Thymus (tissue), 11 donors: Measurements from ENCODE around the gene ANKRD11. TPM values are rescaled to one million over a fixed set of nuclear protein-coding genes. Genes with fewer than 3 reads are reported as not detected.

Source experiments
- DNase-seq, 9 donors: peaks; one replicate each; pipeline ENCODE4 v3.0.0-alpha.2; 2013; ENCODE audit warnings: low spot score in 9 of 9, low read depth in 6 of 9, missing footprints in 1 of 9
- H3K27ac ChIP-seq, 2 donors: one replicate each; pipeline ENCODE4 v1.5.1; 2013; ENCODE audit warnings: control low read depth in 1 of 2, low read depth in 1 of 2, low read length in 1 of 2, mild to moderate bottlenecking in 1 of 2, moderate library complexity in 1 of 2
- H3K27me3 ChIP-seq, 2 donors: one replicate each; pipeline ENCODE4 v1.5.1; 2013; ENCODE audit warnings: low read length in 1 of 2; ENCODE audit not compliant: control insufficient read depth in 2 of 2, insufficient read depth in 1 of 2
- H3K36me3 ChIP-seq, 2 donors: one replicate each; pipeline ENCODE4 v1.5.1; 2013; ENCODE audit warnings: low read length in 1 of 2, mild to moderate bottlenecking in 1 of 2, moderate library complexity in 1 of 2; ENCODE audit not compliant: control insufficient read depth in 2 of 2, insufficient read depth in 2 of 2
- H3K4me1 ChIP-seq, 2 donors: one replicate each; pipeline ENCODE4 v1.5.1; 2013; ENCODE audit warnings: low read length in 2 of 2; ENCODE audit not compliant: control insufficient read depth in 2 of 2, insufficient read depth in 2 of 2
- H3K4me3 ChIP-seq, 2 donors: one replicate each; pipeline ENCODE4 v1.5.1; 2013; ENCODE audit warnings: low read length in 2 of 2, control low read depth in 1 of 2, mild to moderate bottlenecking in 1 of 2
- H3K9me3 ChIP-seq, 2 donors: one replicate each; pipeline ENCODE4 v1.5.1; 2013; ENCODE audit warnings: low read length in 1 of 2, mild to moderate bottlenecking in 1 of 2; ENCODE audit not compliant: control insufficient read depth in 2 of 2, insufficient read depth in 1 of 2
- WGBS: extraction: QIAGEN DNeasy Blood & Tissue Kit; methylation state at CpG from one replicate; pipeline ENCODE4 v1.1.7; 2013; 5-methylcytosine and 5-hydroxymethylcytosine counted together
- polyA plus RNA-seq: library from polyadenylated mRNA; stranded (reverse); fragments of 200-250 nt; gene quantifications from one replicate; pipeline ENCODE4 v1.2.3, GENCODE V29; 2013
- total RNA-seq: library from RNA; stranded (reverse); fragments of 120-200 nt; gene quantifications from one replicate; pipeline ENCODE4 v1.2.4, GENCODE V29; 2013
- donor health status: healthy.

The ANKRD11 gene
- total and polyA plus RNA-seq, 2 donors: 24.8 to 79.5 TPM

DNA sequence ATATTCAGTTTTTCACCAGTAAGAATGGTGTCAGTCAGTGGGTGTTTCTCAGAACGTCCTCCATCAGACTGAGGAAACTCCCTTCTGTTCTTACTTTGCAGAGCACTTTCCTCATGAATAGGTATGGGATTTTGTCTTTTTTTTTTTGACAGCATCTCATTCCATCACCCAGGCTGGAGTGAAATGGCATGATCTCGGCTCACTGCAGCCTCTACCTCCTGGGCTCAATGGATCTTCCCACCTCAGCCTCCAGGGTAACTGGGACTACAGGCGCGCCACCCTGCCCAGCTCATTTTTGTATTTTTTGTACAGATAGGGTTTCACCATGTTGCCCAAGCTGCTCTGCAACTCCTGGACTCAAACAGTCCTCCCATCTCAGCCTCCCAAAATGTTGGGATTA is 142.6 kb downstream of the ANKRD11 start:
- no peak overlapping the region for H3K27ac ChIP-seq
- DNase-seq: no peak
- peaks cover 0 to 3% of the 10 kb centered on the region in 2 donors for H3K9me3 ChIP-seq
- H3K27me3 ChIP-seq: no peaks in the 10 kb centered on the region
- peaks cover 14 to 38% of the 10 kb centered on the region in 2 donors for H3K4me1 ChIP-seq
- WGBS: 98% methylated on average over 4 of the region's 4 CpGs
- H3K36me3 ChIP-seq: peaks cover 27% of the 10 kb centered on the region in 2 donors
- no peak overlapping the region for H3K4me3 ChIP-seq

DNA sequence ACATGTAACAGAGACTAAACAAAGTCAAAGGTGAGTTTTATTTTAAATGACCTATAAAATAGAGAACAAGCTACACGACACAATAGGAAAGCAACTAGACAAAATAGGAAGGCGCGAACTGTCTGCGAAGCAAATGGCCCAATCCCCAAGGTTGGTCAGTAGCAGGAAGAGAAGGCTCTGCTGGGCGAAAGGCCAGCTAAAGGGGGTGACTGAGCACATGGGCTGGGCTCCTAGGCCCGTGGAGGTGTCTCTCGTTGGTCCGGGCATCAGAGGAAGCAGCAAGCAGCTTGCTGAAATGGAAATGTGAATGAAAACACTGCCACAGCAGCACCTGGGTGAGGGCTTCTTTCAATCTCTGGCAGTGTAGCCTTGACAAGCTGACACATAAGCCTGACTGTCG is 143.5 kb downstream of the ANKRD11 start:
- peaks cover 10 to 29% of the 10 kb centered on the region in 2 donors for H3K4me1 ChIP-seq
- no peak overlapping the region for H3K4me3 ChIP-seq
- H3K36me3 ChIP-seq: peaks cover 24 to 27% of the 10 kb centered on the region in 2 donors
- H3K9me3 ChIP-seq: peaks cover 0 to 3% of the 10 kb centered on the region in 2 donors
- 92% methylated on average over 9 of the region's 9 CpGs for WGBS
- no peaks in the 10 kb centered on the region for H3K27me3 ChIP-seq
- H3K27ac ChIP-seq: no peak overlapping the region
- DNase-seq: no peak

DNA sequence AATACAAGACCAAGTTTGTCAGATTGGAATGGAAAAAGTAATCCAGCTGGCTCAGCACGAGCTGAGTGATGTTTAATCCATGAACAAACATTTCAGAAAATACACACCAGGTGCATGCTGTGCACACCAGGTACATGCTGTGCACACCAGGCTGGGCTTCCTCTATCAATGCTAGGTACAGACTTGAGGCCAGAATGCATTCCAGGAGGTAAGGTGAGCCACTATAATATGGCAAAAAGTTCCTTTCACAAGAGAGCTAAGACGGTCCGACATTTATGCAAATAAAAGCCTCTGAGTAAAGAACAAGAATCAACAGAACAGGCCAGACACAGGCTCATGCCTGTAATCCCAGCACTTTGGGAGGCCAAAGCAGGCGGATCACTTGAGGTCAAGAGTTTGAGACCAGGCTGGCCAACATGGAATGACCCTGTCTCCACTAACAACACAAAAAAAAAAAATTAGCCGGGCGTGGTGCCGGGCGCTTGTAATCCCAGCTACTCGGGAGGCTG is 144.7 kb downstream of the ANKRD11 start:
- Histone ChIP-seq H3K9me3 (peaks cover 0 to 3% of the 10 kb centered on the region in 2 donors), H3K27ac (no peak overlapping the region), H3K4me3 (no peak overlapping the region), H3K4me1 (peaks cover 10 to 21% of the 10 kb centered on the region in 2 donors), H3K27me3 (no peaks in the 10 kb centered on the region), H3K36me3 (peaks cover 14 to 27% of the 10 kb centered on the region in 2 donors)
- DNase-seq: no peak
- WGBS: 94% methylated on average over 9 of the region's 9 CpGs

DNA sequence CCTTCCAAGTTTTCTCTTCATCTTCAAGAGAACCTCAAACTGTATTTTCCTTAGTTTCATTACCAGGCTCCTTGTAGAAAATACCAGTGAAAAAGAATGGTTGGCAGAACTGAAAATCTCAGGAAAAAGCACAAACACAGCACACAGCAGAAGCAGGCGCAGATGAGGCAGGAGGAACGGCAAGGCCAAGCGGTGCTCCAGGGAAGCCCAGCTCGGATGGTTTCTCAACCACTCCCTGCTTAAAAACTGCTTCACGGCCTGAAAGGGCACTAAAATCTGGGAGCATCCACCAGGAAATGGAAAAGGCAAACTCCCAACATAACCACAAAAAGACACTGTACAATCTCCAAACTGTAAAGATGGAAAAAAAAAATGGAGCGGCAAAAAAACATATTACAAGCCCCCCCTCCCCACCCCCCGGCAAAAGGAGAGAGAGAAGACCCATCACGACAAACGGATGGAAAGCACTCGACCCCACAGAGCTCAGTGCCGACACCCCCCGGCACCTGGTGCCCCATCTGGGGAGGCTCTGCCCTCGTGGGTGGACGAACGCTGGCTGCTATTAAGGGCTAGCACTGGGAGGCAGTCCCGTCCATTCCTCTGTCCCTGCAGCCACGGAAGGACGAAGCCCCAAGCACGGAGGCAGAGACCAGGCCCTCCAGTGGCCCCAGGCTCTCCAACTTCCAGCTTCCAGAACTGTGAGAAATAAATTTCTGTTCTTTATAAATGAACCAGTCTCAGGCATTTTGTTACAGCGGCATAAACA is 145.3 kb downstream of the ANKRD11 start:
- WGBS: 96% methylated on average over 20 of the region's 20 CpGs
- no peaks in the 10 kb centered on the region for H3K27me3 ChIP-seq
- peaks cover 0 to 3% of the 10 kb centered on the region in 2 donors for H3K9me3 ChIP-seq
- DNase-seq: no peak
- peaks cover 14 to 24% of the 10 kb centered on the region in 2 donors for H3K36me3 ChIP-seq
- H3K4me3 ChIP-seq: no peak overlapping the region
- peaks cover 4 to 15% of the 10 kb centered on the region in 2 donors for H3K4me1 ChIP-seq
- H3K27ac ChIP-seq: peak overlapping the region in 1 of 2 donors; percentile 5

DNA sequence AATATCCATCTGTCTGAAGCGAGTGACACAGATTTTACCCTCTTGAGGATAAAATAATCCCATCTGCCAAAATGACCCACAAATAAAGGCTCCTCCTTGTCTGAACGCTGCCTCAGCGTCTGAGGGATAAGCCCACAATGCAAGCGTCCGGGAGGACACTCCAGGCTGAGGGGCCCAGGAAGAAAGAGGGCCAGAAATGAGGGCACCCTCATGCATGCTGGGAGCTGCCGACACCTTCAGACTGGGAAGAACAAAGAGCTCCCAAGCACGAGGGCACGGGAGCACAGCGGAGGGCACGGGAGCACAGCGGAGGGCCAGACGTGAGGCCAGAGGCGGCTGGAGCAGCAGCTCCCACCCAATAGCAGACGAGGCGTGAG is 145.9 kb downstream of the ANKRD11 start:
- H3K27me3 ChIP-seq: no peaks in the 10 kb centered on the region
- WGBS: 96% methylated on average over 15 of the region's 15 CpGs
- H3K4me3 ChIP-seq: no peak overlapping the region
- DNase-seq: no peak
- H3K36me3 ChIP-seq: peaks cover 14 to 24% of the 10 kb centered on the region in 2 donors
- H3K9me3 ChIP-seq: peaks cover 0 to 3% of the 10 kb centered on the region in 2 donors
- no peak overlapping the region for H3K27ac ChIP-seq
- peaks cover 0 to 12% of the 10 kb centered on the region in 2 donors for H3K4me1 ChIP-seq

DNA sequence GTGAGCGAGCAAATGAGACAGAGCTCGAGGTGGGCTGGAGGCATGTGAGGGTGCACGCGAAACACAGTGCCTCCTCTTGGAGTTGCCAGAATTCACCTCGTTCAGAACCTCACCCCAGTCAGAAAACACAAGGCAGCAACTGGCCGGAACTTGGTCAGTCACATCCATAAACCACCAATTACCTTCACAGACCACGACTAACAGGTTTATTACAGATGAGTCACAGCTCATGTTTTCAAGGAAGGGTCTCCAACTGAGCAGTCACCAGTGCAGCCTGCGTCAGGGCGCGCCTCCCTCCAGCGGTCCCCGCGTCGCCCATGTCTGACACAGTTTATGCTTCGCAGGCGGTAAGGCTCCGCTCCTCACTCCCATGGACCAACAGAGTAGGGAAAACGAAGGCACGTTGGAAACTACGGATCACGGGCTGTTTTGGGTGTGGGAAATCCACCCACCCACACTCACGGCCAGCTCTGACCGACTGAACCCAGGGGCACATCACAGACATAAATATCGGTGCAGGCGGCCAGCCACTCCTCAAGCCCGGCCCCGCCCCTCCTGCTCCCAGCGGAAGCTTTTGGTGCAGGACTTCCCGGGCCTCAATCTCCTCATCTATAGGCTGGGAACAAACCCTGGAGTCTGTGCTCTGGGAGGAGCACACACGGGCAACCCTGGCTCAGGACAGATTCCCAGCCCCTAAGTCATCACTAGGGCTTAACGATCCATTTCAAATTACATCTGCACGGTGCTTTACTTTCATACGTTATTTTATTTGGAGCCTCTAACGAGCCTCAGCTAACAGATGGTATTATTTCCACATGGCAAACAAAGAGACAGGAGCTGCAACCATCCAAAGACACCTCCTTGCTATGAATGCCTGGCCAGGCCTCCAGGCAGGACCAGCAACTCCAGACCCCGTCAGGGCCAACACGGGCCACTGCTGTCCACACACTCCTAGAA is 146.6 kb downstream of the ANKRD11 start:
- Histone ChIP-seq H3K4me3 (no peak overlapping the region), H3K9me3 (peaks cover 0 to 3% of the 10 kb centered on the region in 2 donors), H3K27me3 (no peaks in the 10 kb centered on the region), H3K27ac (no peak overlapping the region), H3K36me3 (peaks cover 14 to 26% of the 10 kb centered on the region in 2 donors), H3K4me1 (peaks cover 0 to 12% of the 10 kb centered on the region in 2 donors)
- 96% methylated on average over 36 of the region's 36 CpGs for WGBS
- DNase-seq: no peak

DNA sequence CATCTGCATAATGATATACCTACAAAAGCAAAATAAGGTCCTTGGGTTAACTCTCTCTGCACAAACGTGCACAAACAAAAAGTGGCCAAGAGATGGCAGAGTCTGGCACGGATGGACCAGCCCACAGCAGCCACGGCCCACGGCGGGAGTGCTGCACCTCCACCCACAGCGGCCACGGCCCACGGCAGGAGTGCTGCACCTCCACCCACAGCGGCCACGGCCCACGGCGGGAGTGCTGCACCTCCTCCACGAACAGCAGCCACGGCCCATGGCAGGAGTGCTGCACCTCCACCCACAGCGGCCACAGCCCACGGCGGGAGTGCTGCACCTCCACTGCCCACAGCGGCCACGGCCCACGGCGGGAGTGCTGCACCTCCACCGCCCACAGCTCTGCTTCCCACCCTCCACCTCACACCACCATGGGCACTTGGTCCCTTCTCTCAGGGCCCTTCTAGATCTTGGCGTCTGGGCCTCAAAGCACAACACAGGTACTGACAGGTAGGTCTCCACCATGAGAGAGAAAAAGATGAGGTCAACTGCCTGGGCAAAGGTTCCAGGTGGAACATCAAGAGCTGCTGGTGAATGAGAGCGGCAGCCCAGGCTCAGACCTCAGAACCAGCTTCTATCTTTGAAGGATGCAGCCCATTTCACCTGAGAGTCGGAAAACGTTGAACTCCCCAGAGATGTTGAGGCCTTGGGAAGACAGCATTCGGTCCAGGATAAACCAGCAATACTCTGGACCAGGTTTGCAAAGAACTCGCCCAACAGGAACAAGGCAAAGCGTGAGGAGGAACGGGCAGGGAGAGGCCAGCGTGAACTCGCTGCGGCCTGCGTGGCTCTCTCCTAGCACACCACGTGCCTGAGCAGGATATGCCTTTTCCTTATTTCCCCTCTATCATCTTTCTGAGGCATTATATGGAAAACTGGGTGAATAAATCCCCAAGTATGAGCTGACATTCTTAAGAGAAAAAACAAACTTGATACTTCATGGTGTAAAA is 148.4 kb downstream of the ANKRD11 start:
- 84% methylated on average over 35 of the region's 35 CpGs for WGBS

DNA sequence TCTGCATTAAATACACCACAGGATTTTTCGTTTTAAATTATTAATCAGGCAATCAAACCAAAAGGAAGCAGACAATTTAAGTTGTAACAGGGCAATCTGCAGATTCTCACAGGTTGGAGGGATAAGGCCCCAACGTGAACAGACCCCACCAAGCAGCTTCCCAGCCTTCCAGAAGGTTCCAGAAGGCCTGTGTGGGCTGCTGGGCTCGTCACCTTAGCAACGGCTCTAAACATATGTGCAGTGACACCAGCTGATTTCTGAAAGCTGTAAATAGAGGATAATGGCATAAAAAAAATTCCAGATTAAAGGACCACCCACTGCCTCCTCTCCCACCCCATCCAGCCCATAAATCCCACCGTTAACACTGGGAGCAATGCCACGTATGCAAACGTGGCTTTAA is 149.1 kb downstream of the ANKRD11 start:
- Histone ChIP-seq H3K4me3 (no peak overlapping the region), H3K4me1 (peaks cover 0 to 11% of the 10 kb centered on the region in 2 donors), H3K36me3 (peaks cover 14 to 21% of the 10 kb centered on the region in 2 donors), H3K27me3 (no peaks in the 10 kb centered on the region), H3K9me3 (peaks cover 0 to 3% of the 10 kb centered on the region in 2 donors), H3K27ac (no peak overlapping the region)
- WGBS: 95% methylated on average over 7 of the region's 7 CpGs
- DNase-seq: no peak

More for the DNA sequence above, 148.4 kb downstream of the ANKRD11 start:
- no peak for DNase-seq
- H3K4me3 ChIP-seq: no peak overlapping the region
- H3K27ac ChIP-seq: peak overlapping the region in 1 of 2 donors; percentile 8
- peaks cover 14 to 24% of the 10 kb centered on the region in 2 donors for H3K36me3 ChIP-seq
- peaks cover 0 to 3% of the 10 kb centered on the region in 2 donors for H3K9me3 ChIP-seq
- H3K4me1 ChIP-seq: peaks cover 0 to 9% of the 10 kb centered on the region in 2 donors
- H3K27me3 ChIP-seq: no peaks in the 10 kb centered on the region
